HK-2 (cell line): Measurements from ENCODE around the gene GALNT8.
"Not testable (repeated sequence)": the region's sequence is repeated elsewhere in the genome, so short reads cannot be mapped to it uniquely, and the experiment has no call there.

Experiments used
- DNase-seq: peaks from one replicate; pipeline ENCODE4 v3.0.0-alpha.2; 2018; ENCODE audit not compliant: unreplicated experiment

Gene GALNT8

GRCh38 chr12:4744709-4745108, 24.5 kb downstream of the GALNT8 start:
- DNase-seq = no peak

DNA sequence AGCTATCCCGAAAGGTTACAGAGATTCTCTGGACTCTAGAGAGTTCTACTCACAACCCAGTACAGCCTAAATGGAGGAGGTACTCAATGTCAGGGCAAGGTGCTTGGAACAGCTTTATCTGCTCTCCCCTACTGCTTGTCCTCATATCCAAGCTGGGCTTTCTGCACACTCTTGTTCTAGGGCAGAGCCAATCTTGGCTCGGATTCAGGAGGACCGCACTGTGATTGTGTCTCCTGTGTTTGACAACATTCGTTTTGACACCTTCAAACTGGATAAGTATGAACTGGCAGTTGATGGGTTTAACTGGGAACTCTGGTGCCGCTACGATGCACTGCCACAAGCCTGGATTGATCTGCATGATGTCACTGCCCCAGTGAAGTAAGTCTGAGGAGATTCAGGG, 25.0 kb downstream of the GALNT8 start:
- no peak for DNase-seq

- DNase-seq = not testable (repeated sequence)
Observed at GRCh38 chr12:4751654-4752053, 31.5 kb downstream of the GALNT8 start.

- no peak for DNase-seq
Observed at GRCh38 chr12:4762773-4763172, 42.6 kb downstream of the GALNT8 start.

DNA sequence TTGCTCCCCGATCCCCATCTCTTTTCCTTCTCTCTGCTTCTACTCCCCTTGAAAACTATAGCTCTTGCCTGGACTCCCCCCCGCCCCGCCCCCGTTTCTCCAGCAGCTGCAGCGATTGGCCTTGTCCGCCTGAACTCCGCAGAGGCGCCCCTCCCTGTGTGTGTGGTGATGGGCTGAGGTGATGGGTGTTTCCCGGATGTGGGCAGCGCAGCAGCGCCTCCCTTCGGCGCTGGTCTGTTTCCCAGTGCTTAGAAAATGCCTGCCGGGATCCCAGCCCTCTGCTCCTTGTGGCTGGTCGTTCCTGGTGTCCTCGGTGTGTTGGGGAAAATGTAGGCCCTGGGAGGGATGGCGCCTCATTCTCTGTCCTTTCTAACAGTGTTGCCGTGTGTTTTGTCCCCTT, 43.3 kb downstream of the GALNT8 start:
- DNase-seq = no peak

DNA sequence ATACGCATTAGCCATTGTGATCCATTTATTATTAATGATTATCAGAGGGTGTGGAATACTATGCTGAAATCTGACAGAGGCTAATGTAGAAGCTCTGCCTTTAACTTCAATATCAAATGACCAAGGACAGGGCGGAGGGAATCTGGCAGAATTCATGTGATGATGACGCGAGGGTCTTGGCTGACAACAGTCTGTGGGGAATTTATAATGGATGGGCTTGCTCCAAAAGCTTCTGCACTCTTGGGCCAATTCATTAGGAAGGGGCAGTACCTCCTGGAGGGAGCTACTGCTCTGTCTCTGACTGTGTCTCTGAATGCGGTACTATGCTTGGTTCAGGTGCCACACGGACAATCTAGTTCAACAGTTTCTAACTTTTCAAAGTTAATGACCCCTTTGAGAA, 46.2 kb downstream of the GALNT8 start:
- DNase-seq = no peak

- DNase-seq = no peak
Observed at GRCh38 chr12:4767186-4767585, 47.0 kb downstream of the GALNT8 start.

GRCh38 chr12:4768341-4768740, 48.1 kb downstream of the GALNT8 start:
- DNase-seq = no peak

DNA sequence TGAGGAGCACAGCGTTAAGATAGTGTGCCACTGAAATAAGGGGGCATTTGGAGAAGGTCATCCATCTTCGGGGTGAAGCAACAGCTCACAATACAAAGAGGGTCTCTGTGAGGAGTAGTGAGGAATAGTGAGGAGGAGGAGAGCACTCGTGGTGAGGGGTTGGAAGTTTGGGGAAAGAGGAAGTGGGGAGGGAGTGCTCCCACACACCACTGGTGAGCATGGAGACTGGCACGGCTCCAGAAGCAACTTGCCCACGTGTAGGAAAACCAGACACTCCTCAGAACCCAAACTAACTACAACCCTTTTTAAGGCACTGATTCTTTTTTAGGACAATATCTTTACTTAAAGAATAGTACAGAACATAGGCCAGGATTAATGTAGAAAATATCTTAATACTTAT, 48.9 kb downstream of the GALNT8 start:
- DNase-seq = no peak

DNA sequence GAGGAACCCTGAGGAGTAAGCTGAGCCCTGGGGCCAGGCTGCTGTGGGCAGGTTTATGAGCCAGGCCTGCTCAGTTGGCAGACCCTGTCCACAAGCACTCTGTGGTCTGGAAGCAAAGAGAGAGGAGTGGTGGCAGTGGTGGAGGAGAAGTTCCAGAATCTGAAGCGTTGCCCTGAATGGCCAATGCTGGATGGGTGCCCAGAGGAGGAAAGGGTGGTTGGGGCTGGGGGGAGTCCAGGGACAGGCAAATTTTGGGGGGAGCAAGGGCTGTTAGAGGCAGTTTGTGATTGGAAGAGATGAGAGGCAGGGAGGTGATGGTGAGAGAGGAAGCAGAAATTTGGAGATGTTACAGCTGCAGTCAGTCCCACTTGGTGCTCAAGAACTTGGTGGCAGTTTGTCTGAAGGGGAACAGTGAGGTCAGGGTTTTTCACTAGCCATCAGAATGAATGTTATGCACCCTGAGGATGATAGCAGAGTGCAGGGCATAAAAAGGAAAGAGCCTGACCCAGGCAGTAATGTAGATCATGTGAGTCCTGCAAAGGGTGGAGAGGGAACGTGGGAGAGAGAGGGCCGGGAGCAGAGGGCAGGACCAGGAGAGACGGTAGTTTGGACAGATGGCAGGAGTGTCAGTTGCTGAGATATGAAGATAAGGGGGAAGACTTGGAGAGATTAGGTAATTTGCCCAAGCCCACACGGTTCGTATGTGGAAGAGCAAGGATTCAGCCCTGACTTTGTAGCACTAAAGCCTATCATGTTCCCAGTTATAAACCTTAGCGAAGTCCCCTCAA, 51.2 kb downstream of the GALNT8 start:
- no peak for DNase-seq

DNA sequence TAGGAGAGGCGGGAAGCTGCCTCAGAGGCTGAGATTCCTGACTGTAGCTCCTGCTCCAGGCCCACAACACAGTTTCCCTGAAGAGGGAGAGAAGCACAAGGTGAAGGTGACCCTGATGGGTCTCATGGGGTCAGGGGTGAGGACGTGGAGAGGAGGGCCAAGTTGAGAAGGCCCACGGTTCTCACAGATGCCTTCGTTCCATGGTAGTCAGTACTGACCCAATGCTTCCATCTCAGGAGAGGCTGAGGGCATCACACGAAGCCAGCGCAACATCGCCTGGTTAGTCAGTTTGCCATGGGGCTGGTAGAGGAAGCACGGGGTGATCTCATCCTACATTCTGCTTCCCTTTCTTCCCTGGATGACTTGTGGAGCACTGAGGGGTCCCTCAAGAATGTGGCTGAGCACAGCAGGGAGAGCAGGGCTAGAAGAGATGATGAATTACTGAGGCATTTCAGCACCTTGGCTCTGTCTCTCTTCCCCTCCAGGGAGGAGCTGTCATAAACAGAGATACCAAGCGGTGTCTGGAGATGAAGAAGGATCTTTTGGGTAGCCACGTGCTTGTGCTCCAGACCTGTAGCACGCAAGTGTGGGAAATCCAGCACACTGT, 51.9 kb downstream of the GALNT8 start:
- no peak for DNase-seq

GRCh38 chr12:4775936-4776335, 55.7 kb downstream of the GALNT8 start:
- DNase-seq = no peak

GRCh38 chr12:4779749-4780148, 59.5 kb downstream of the GALNT8 start:
- no peak for DNase-seq

- DNase-seq = no peak
Observed at GRCh38 chr12:4780641-4781611, 60.7 kb downstream of the GALNT8 start.

- no peak for DNase-seq
Observed at GRCh38 chr12:4784404-4785054, 64.3 kb downstream of the GALNT8 start.

DNA sequence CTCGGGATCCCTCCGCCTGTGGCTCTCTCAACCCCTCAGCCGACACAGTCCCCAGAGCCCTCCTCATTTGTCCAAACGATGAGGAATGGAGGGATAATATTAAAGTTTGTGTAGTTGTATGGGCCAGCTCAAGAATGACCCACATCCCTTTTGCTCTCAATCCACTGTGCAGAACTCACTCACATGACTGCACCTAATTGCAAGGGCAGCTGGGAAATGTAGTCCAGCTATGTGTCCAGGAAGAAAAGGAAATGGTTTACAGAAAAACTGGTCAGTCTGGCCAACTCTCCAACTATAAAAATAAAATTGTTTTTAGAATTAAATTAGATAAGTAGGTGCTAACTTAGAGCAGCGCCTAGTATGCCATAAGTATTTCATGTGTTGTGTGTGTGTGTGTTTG, 66.6 kb downstream of the GALNT8 start:
- no peak for DNase-seq

GRCh38 chr12:4787965-4788364, 67.8 kb downstream of the GALNT8 start:
- no peak for DNase-seq

- no peak for DNase-seq
Observed at GRCh38 chr12:4789776-4790175, 69.6 kb downstream of the GALNT8 start.

- DNase-seq = no peak
Observed at GRCh38 chr12:4791497-4791896, 71.3 kb downstream of the GALNT8 start.

GRCh38 chr12:4794491-4794890, 74.3 kb downstream of the GALNT8 start:
- no peak for DNase-seq

GRCh38 chr12:4796216-4796615, 76.0 kb downstream of the GALNT8 start:
- no peak for DNase-seq
